ENCODE data around the gene SHTN1. TPM values are rescaled to one million over a fixed set of nuclear protein-coding genes. Genes with fewer than 3 reads are reported as not detected.

The SHTN1 gene
- total RNA-seq, 6 experiments from 2014 or later = 28.5 to 42.9 (median 31.7) TPM

DNA sequence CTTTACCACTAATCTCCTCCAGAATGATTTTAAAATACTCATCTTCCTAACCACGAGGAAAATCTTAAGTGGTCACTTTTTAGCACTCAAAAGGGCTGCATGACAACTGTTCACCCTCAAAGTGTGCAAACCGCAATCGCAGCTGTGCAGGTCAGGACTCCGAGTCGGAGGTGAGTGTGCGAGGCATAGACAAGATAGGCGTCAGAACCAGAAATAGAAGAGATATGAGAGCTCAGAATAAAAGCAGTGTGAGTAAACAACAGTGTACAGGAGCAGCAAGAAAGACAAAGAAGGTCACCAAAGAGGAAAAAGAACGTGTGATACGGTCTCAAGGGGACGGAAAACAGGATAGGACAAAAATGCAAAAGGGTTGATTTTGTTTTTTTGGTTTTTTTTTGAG lies 173.2 kb downstream of the SHTN1 start:
- no peak for ATAC-seq
- 66% methylated on average over 10 of the region's 10 CpGs for WGBS (ENCODE audit: insufficient coverage, low coverage, low lambda C conversion rate, missing lambda C conversion rate)
- H3K27ac ChIP-seq = no peak overlapping the region

More for the DNA sequence above, 173.2 kb downstream of the SHTN1 start:
- no peak for TF ChIP-seq POLR2A (IDR thresholded peaks at IDR 0.05)
- Histone ChIP-seq H3K4me3 (no peak overlapping the region), H3K4me1 (no peaks in the 10 kb centered on the region), H3K27me3 (no peaks in the 10 kb centered on the region), H3K36me3 (no peaks in the 10 kb centered on the region), H3K9me3 (no peaks in the 10 kb centered on the region)
- intact Hi-C loops (cut with DNase I) = no loop called here
- no peak for DNase-seq

Small RNA genes within 50 kb of the gene (small RNA-seq; reads per million reads assigned to genes)
- 0 reads per million in 2 experiments for gene AC012308.1

Other genes with a start within 250 kb of the SHTN1 start
- gene ENO4, start 155.7 kb downstream of the SHTN1 start, total RNA-seq = not detected
- not detected for gene VAX1, start 133.1 kb upstream of the SHTN1 start, total RNA-seq
- gene KCNK18, start 192.3 kb upstream of the SHTN1 start, total RNA-seq = not detected
- 1 to 10 TPM in 1 of 6 experiments, under 1 TPM in 5; 0.04 to 1.1 (median 0.20) TPM for gene SLC18A2, start 235.9 kb upstream of the SHTN1 start, total RNA-seq

All from right lobe of liver (tissue), 6 donors.